ENCODE data around the gene EXOC4. TPM values are rescaled to one million over a fixed set of nuclear protein-coding genes. Genes with fewer than 3 reads are reported as not detected.

The EXOC4 gene
- total RNA-seq, 1 experiment from 2014 or later, result 75.8 TPM

DNA sequence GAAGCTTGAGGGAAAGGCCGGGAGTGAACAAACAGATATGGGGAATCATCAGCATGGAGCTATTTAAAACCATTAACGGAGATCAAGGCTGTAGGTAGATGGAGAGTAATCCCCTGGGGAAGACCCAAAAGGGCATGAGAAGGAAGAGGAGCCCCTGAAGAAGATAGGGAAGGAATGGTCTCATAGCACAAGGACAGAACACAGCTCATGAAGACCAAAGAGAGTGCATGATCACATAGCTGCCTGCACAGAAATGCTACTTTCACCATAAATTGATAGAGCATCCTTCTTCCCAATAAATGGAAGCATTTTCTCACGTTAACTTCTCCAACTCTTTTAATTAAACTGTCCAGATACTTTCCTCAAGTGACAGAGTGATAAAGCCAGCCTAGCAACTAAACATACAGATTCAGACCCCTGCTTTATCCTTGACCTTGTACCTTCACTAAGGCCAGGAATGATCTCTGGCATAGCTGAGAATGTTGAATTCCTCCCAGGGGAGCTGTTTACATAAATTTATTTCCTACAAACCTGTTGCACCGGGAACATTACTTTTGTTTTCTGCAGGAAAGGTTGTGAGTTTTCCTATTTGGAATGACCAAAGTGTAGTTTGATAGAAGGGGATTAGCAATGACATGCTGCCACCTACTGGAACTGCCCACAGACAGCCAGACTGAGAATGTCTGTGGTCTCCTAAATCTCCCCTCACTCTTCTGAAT, 763.5 kb downstream of the EXOC4 start:
- H2BK20ac ChIP-seq (ENCODE audit: low read depth, low read length, poor library complexity, severe bottlenecking), result no peak overlapping the region
- no peak overlapping the region for H3K18ac ChIP-seq (ENCODE audit: insufficient read length, low read depth, low read length)
- TF ChIP-seq, protein P1, sequence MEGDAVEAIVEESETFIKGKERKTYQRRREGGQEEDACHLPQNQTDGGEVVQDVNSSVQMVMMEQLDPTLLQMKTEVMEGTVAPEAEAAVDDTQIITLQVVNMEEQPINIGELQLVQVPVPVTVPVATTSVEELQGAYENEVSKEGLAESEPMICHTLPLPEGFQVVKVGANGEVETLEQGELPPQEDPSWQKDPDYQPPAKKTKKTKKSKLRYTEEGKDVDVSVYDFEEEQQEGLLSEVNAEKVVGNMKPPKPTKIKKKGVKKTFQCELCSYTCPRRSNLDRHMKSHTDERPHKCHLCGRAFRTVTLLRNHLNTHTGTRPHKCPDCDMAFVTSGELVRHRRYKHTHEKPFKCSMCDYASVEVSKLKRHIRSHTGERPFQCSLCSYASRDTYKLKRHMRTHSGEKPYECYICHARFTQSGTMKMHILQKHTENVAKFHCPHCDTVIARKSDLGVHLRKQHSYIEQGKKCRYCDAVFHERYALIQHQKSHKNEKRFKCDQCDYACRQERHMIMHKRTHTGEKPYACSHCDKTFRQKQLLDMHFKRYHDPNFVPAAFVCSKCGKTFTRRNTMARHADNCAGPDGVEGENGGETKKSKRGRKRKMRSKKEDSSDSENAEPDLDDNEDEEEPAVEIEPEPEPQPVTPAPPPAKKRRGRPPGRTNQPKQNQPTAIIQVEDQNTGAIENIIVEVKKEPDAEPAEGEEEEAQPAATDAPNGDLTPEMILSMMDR (conservative IDR thresholded peaks at IDR 0.05), result peak; percentile 84
- H2BK15ac ChIP-seq (ENCODE audit: low read depth, low read length), result no peak overlapping the region
- H3K4ac ChIP-seq (ENCODE audit: low read depth, low read length), result no peak overlapping the region
- no peak overlapping the region for H3K23ac ChIP-seq (ENCODE audit: insufficient read length, low read depth, low read length)
- H2BK12ac ChIP-seq (ENCODE audit: insufficient read length, low read depth, low read length), result no peak overlapping the region
- Mint-ChIP-seq H3K9me3 (no peaks in the 10 kb centered on the region), H3K27me3 (ENCODE audit: low read depth) (no peaks in the 10 kb centered on the region), H3K4me1 (peaks cover 18 to 19% of the 10 kb centered on the region in 2 experiments), H3K36me3 (ENCODE audit: insufficient read depth in 1 of 3, low read depth in 3 of 3) (peaks cover 0 to 3% (median 0%) of the 10 kb centered on the region in 3 experiments; a peak in 2 of 7 replicates), H3K27ac (no peak overlapping the region), H3K4me3 (no peak overlapping the region)
- no peak overlapping the region for H4K91ac ChIP-seq (ENCODE audit: insufficient read length, low read depth, low read length)
- WGBS (ENCODE audit: extremely low coverage, insufficient read length, low lambda C conversion rate), result no CpG with 5 or more reads among the region's 4 CpGs
- no peak overlapping the region for H3K4me2 ChIP-seq (ENCODE audit: insufficient read depth, insufficient read length, low read length)
- H3K56ac ChIP-seq (ENCODE audit: insufficient read length, low read depth, low read length), result no peak overlapping the region
- H3K4me1 ChIP-seq (ENCODE audit: insufficient read depth, low read length), result no peaks in the 10 kb centered on the region
- no peaks in the 10 kb centered on the region for H3K27me3 ChIP-seq (ENCODE audit: insufficient read depth, low read length)
- no peak overlapping the region for H2AK5ac ChIP-seq (ENCODE audit: insufficient read length, low read length)
- H3K79me1 ChIP-seq (ENCODE audit: insufficient read depth, low read depth, low read length, poor library complexity, severe bottlenecking), result no peaks in the 10 kb centered on the region
- no peak overlapping the region for H4K8ac ChIP-seq (replicated peaks; ENCODE audit: insufficient read length, low read depth, low read length)
- no peaks in the 10 kb centered on the region for H3K9me3 ChIP-seq (ENCODE audit: control insufficient read depth, low read depth, low read length)
- H2BK120ac ChIP-seq (ENCODE audit: low read depth, low read length, poor library complexity, severe bottlenecking), result no peak overlapping the region
- H2BK5ac ChIP-seq (ENCODE audit: insufficient read length, low read length), result no peak overlapping the region
- H3K9ac ChIP-seq (ENCODE audit: extremely low read depth, insufficient read length, low read length), result no peak overlapping the region
- H4K5ac ChIP-seq (ENCODE audit: insufficient read length, low read depth, low read length), result no peak overlapping the region
- H3K27ac ChIP-seq (ENCODE audit: insufficient read length, low read depth, low read length), result no peak overlapping the region
- H4K20me1 ChIP-seq (ENCODE audit: control insufficient read depth, insufficient read depth, insufficient read length), result no peaks in the 10 kb centered on the region
- no peaks in the 10 kb centered on the region for H3K23me2 ChIP-seq (ENCODE audit: insufficient read length, low read depth, low read length, poor library complexity, severe bottlenecking)
- H3K79me2 ChIP-seq (ENCODE audit: insufficient read depth, low read length), result no peaks in the 10 kb centered on the region
- no peak overlapping the region for H3K14ac ChIP-seq (ENCODE audit: insufficient read depth, low read length)
- H3T11ph ChIP-seq (ENCODE audit: low read length), result no peak overlapping the region
- DNase-seq, result peak; percentile 38
- H2AFZ ChIP-seq (ENCODE audit: low read length), result no peak overlapping the region
